Caco-2 (cell line): Measurements from ENCODE around the gene NUBPL. TPM values are rescaled to one million over a fixed set of nuclear protein-coding genes. Genes with fewer than 3 reads are reported as not detected.

Experiments used
- BruUV-seq: library from RNA; stranded (reverse); fragments of 400-500 nt; replicated peaks from 2 replicates; lab custom pipeline; 2021; lab: Mats Ljungman, UMichigan
- CTCF ChIA-PET: fragments of 300-600 bp; sonication (Branson Sonifier 250); formaldehyde crosslinking; loops from one replicate; lab custom pipeline; 2022; ENCODE audit warnings: antibody characterized with exemption; lab: Charles Lee
- POLR2A ChIA-PET: fragments of 300-600 bp; sonication (Branson Sonifier 250); formaldehyde crosslinking; loops from one replicate; lab custom pipeline; 2022; ENCODE audit warnings: antibody characterized with exemption; lab: Charles Lee
- DNase-seq, 2 experiments: peaks; one replicate each; pipeline versions ENCODE4 v3.0.0 to v3.0.0-alpha.2; 2020 to 2022
- H3K27me3 ChIP-seq: replicated peaks from 2 replicates; pipeline ENCODE4 v1.6.0; 2011; ENCODE audit warnings: low read length; ENCODE audit not compliant: control insufficient read depth, insufficient read depth
- H3K36me3 ChIP-seq: 2 replicates; pipeline ENCODE4 v1.5.1; 2011; ENCODE audit warnings: low read length; ENCODE audit not compliant: control insufficient read depth, insufficient read depth
- H3K4me1 ChIP-seq: fragments of 250-450 bp; sonication (Bioruptor Pico); 2 replicates; pipeline ENCODE4 v1.5.1; 2020; ENCODE audit warnings: mild to moderate bottlenecking
- H3K4me3 ChIP-seq: 2 replicates; pipeline ENCODE4 v1.5.1; 2011; ENCODE audit warnings: low read depth, mild to moderate bottlenecking, control low read depth, low read length
- H3K9me3 ChIP-seq: fragments of 250-450 bp; sonication (Bioruptor Pico); 2 replicates; pipeline ENCODE4 v1.5.1; 2020; ENCODE audit warnings: mild to moderate bottlenecking, moderate library complexity
- H3K27ac Mint-ChIP-seq: one replicate; pipeline ENCODE4 v1.8.0; 2022; ENCODE audit warnings: mixed read lengths; ENCODE audit not compliant: unreplicated experiment
- H3K27me3 Mint-ChIP-seq: one replicate; pipeline ENCODE4 v1.8.0; 2022; ENCODE audit warnings: mixed read lengths; ENCODE audit not compliant: insufficient read depth, unreplicated experiment
- H3K36me3 Mint-ChIP-seq: one replicate; pipeline ENCODE4 v1.8.0; 2022; ENCODE audit warnings: mild to moderate bottlenecking, mixed read lengths; ENCODE audit not compliant: insufficient read depth, unreplicated experiment
- H3K4me1 Mint-ChIP-seq: one replicate; pipeline ENCODE4 v1.8.0; 2022; ENCODE audit warnings: low read depth, mixed read lengths; ENCODE audit not compliant: unreplicated experiment
- H3K4me3 Mint-ChIP-seq: one replicate; pipeline ENCODE4 v1.8.0; 2022; ENCODE audit warnings: mild to moderate bottlenecking, moderate library complexity, mixed read lengths; ENCODE audit not compliant: unreplicated experiment
- H3K9me3 Mint-ChIP-seq: one replicate; pipeline ENCODE4 v1.8.0; 2022; ENCODE audit warnings: mixed read lengths; ENCODE audit not compliant: unreplicated experiment
- CTCF ChIP-seq, 2 experiments: fragments of 200-600 bp in 1 of 2; IDR thresholded peaks; 1 replicate in 1 of 2; 2 replicates in 1 of 2; pipeline versions ENCODE4 v1.5.1 to v1.8.0; 2011 to 2022; ENCODE audit warnings: antibody characterized with exemption in 1 of 2, control low read depth in 1 of 2, inconsistent platforms in 1 of 2, low read depth in 1 of 2, low read length in 1 of 2, mild to moderate bottlenecking in 1 of 2, moderate library complexity in 1 of 2; ENCODE audit not compliant: insufficient read depth in 1 of 2, severe bottlenecking in 1 of 2, unreplicated experiment in 1 of 2
- intact Hi-C: fragments of 100-400 bp; cut with micrococcal nuclease; formaldehyde crosslinking; loops from one replicate; pipeline ENCODE4 v1.10.0; 2022; ENCODE audit not compliant: unreplicated experiment
- total RNA-seq: library from RNA; stranded (reverse); gene quantifications from 2 replicates; pipeline ENCODE4 v1.2.3, GENCODE V29; 2022

NUBPL gene
- total RNA-seq, 1 experiment from 2014 or later, result 13.9 TPM

DNA sequence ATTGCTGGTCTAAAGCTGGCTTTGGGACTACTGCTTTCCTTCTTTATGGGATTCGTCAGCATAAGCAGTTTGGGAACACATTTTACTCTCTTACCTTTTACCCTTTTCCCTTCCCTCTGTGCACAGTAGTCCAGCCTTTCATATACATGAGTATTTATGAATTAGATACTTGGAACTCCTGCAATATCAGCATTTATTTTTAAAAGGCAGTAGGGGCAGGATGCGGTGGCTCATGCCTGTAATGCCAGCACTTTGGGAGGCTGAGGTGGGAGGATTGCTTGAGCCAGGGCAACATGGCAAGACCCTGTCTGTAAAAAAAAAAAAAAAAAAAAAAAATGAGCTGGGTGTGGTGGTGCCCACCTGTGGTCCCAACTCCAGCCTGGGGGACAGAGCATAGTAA lies 3.0 kb downstream of the NUBPL start:
- no peaks in the 10 kb centered on the region for H3K9me3 ChIP-seq
- no peak for TF ChIP-seq CTCF (IDR thresholded peaks at IDR 0.05; ENCODE audit: insufficient read depth in 1 of 2, low read depth in 1 of 2, low read length in 1 of 2, severe bottlenecking in 1 of 2, unreplicated experiment in 1 of 2)
- intact Hi-C loops, result no loop called here
- H3K27me3 ChIP-seq, result no peaks in the 10 kb centered on the region
- Mint-ChIP-seq H3K27me3 (peaks cover 3% of the 10 kb centered on the region), H3K4me1 (no peaks in the 10 kb centered on the region), H3K4me3 (no peak overlapping the region), H3K9me3 (peaks cover 10% of the 10 kb centered on the region), H3K27ac (no peak overlapping the region), H3K36me3 (peaks cover 14% of the 10 kb centered on the region)
- CTCF ChIA-PET, result no interaction called here
- no peak for DNase-seq
- H3K36me3 ChIP-seq, result no peaks in the 10 kb centered on the region
- no peak overlapping the region for H3K4me3 ChIP-seq
- no peaks in the 10 kb centered on the region for H3K4me1 ChIP-seq
- POLR2A ChIA-PET, result no interaction called here
- BruUV-seq, result no TSS peak

- Mint-ChIP-seq H3K4me3 (no peak overlapping the region), H3K9me3 (no peaks in the 10 kb centered on the region), H3K36me3 (peaks cover 7% of the 10 kb centered on the region), H3K27ac (no peak overlapping the region), H3K27me3 (no peaks in the 10 kb centered on the region), H3K4me1 (no peaks in the 10 kb centered on the region)
- Histone ChIP-seq H3K4me1 (no peaks in the 10 kb centered on the region), H3K9me3 (no peaks in the 10 kb centered on the region), H3K36me3 (no peaks in the 10 kb centered on the region), H3K4me3 (no peak overlapping the region), H3K27me3 (no peaks in the 10 kb centered on the region)
- DNase-seq, result no peak
- TF ChIP-seq CTCF (IDR thresholded peaks at IDR 0.05; ENCODE audit: insufficient read depth in 1 of 2, low read depth in 1 of 2, low read length in 1 of 2, severe bottlenecking in 1 of 2, unreplicated experiment in 1 of 2), result no peak
- BruUV-seq, result no TSS peak
- intact Hi-C loops, result no loop called here
- CTCF ChIA-PET, result no interaction called here
- POLR2A ChIA-PET, result no interaction called here
These were observed 5.3 kb downstream of the NUBPL start for GRCh38 chr14:31566456-31566855.

- Mint-ChIP-seq H3K36me3 (peaks cover 6% of the 10 kb centered on the region), H3K27me3 (no peaks in the 10 kb centered on the region), H3K4me3 (no peak overlapping the region), H3K27ac (no peak overlapping the region), H3K9me3 (no peaks in the 10 kb centered on the region), H3K4me1 (no peaks in the 10 kb centered on the region)
- H3K27me3 ChIP-seq, result no peaks in the 10 kb centered on the region
- intact Hi-C loops, result no loop called here
- no peaks in the 10 kb centered on the region for H3K36me3 ChIP-seq
- DNase-seq, result no peak
- no TSS peak for BruUV-seq
- no peaks in the 10 kb centered on the region for H3K9me3 ChIP-seq
- ChIA-PET POLR2A (no interaction called here), CTCF (no interaction called here)
- H3K4me1 ChIP-seq, result no peaks in the 10 kb centered on the region
- H3K4me3 ChIP-seq, result no peak overlapping the region
- TF ChIP-seq CTCF (IDR thresholded peaks at IDR 0.05; ENCODE audit: insufficient read depth in 1 of 2, low read depth in 1 of 2, low read length in 1 of 2, severe bottlenecking in 1 of 2, unreplicated experiment in 1 of 2), result no peak
These were observed 6.5 kb downstream of the NUBPL start for GRCh38 chr14:31567655-31568054.
